Measurements from ENCODE around the gene RTL10.
"Not testable (repeated sequence)": the region's sequence is repeated elsewhere in the genome, so short reads cannot be mapped to it uniquely, and the experiment has no call there.

Gene RTL10

DNA sequence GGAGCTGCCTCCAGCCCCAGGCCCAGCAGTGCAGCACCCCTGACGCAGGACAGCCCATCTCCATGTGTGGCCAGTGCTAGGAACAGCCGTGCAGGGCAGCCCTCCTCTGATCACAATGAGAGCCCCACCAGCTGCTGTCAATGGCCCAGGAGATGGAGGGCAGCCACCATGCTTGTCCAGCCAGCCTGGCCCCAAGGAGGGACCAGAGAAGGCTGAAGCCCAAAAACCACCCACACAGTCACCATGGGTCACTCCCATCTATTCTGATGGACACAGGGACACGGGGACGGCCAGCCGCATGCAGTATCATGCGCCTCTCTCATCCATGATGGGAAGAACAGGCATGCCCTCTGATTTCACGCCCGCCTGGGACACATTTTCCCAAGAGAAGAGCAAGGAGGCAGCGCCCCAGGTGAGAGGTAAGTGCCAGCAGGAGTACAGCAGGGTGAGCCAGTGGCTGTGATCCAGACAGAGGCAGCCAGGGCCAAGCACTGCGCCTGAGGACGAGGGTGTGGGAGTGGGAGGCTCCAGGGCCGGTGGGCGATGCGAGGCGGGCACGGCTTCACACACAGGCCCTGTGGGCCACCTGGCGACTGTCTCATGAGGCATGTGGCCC lies 33.6 kb upstream of the RTL10 start:
- no peak for FAIRE-seq

DNA sequence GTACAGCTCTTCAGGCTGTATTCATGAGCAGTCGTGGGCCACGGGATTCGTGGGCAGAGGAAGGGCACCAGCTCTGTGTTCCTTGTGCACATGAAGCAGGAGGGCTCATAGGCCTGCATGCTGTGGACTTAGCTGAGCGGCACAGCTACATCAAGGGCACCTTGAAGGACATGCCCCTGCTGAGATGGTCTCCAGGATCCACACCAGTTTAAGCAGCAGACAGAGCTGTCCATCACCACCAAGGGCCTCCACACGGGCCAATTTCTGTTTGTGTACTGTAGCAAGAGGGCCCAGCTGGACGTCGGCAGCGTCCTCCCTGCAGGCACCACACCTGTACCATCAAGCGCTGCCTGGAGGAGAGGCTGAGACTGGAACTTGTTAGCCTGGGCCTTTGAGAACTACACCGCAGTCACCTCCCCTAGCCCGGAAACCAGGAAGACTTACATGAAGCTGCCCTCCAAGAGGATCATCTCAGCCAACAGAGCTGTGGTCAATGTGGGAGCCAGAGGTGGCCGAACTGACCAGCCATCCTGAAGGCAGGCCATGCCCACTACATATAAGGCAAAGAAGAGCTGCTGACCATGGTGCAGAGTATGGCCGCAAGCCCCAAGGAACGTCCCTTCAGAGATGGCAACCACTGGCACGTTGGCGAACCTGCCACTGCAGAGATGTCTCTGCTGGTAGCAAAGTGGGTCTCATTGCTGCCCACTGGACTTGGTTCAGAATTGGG lies 32.7 kb upstream of the RTL10 start:
- no peak for FAIRE-seq

DNA sequence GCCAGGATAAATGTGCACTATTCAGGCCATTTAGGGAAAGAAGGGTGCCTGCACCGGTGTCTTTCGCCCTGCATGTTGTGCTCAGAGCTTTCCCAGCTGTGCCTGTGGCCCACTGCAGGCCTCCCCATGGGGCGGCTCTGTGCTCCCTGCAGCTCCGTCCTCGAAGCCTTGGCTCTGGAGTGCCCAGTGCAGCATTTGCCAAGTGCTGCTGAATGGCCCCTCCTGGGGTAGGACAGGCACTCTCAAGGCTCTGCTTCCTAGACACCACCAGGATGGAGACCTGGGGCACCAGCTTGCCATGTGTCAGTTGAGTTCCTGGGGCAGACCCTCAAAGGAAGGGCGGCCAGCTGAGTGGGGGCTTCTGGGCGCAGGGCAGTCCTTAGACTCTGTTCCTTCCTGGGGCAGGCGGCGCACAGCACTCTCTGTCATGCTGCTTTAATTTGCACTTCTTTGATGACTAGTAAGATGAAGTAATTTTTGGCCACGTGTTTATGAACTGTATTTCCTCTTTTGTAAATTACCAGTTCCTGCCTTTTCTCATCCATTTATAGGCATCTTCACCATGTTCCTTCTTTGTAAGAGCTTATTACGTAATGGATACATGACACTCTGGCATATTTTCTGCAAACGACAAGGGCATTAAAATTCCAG lies 32.1 kb upstream of the RTL10 start:
- no peak for FAIRE-seq

DNA sequence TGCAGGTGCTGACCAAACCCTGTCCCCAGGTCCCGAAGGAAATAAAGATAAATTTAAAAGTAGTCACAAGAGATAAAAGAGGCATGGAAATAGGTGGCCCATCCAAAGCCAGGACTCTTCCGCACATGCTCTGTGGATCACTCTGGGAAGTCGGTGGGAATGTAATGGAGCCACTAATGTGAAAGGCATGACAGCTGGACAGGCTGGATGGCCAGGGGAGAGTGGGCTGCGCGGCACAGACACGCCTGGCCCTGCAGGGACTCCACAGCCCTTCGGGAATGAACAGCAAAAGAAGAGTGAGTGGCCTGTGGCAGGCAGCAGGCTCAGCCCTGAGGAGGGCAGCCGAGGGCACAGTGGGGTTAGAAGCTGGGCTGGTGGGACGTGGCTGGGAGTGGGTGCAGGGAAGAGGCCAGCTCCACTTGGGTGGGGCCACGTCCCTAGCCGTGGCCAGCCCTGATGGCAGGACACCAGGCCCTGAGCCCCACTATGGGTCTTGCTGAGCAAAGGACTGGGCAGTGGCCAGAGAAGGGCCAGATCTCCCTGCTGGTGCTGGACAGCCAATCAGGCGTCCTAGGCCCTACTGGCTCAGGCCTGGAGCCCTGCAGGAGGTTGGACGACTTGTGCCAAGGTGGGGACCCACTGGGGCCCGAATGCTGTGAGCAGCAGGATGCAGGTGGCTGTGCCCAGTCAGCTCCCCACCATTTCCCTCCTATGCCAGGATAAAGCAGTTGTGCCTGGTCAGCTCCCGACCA lies 31.3 kb upstream of the RTL10 start:
- no peak for FAIRE-seq

DNA sequence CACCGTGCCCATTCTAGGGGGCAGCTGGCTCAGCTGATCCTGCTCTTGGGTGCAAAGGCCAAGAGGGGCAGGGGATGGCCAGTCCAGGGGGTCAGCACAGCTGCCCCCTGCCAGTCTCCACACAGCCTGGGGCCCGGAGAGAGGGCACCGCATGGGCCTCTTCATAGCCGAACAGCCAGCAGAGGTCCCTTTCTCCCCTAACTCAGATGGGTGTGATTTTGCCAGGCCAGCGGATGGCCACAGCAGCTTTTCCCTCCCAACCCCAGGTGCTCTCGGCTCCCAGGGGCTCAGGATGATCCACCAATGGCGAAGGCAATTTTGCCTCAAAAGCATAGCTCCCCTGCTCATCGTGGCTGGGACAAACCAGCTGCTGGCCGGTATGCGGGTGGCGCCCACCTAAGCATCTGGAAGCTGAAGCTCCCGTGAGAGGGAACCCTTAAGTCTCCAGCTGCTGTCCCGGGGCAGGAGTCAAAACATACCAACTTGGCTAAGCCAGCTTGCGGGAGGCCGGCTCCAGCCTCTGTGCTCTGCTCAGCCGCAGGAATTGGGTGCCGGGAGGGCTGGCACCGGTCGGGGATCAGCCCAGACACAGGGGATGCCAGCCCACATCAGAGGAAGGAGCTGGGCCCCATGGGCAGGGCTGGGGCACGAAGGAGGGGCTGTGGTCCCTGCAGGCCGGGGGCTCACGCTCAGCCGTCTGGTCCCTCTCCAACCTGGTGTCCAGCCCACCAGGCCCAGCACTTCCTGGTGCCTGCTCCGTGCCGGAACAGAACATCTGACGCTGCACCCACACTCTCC lies 30.5 kb upstream of the RTL10 start:
- no peak for FAIRE-seq

DNA sequence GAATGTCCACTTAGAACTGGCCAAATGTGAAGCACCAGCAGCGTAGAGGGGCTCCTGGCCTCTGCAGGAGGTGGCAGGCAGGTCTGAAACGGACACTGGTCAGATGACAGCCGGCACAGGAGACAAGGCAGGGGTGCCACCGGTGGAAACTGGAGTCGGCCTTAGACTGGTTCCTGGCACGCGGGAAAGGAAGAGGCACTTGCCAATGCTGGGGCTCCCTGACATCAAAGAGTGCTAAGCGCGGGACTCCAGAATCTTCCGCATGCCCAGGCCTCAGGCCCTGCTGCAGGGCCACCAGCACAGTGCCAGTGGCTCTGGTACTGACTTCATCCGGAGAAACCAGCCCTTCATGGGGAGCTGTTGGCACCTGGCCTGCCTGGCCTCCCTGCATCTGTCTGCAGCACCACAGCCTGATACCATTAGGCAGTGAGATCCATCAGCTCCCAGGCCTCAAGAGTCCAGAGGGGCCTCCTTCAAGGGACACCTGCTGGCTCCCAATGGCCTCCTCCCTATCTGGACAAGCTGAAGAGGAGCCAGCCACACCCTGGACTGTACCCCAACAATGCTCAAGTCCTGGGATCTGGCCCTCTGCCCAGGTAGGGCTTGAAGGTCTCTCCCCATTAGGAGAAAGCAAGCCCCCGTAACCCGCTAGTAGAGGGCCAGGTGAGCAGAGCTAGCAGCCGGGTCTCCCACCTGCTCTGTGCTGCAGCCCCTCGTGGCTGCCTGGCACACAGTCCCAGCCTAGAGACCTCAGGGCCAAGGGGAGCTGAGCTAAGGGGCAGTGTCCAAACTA lies 29.7 kb upstream of the RTL10 start:
- FAIRE-seq, result no peak

DNA sequence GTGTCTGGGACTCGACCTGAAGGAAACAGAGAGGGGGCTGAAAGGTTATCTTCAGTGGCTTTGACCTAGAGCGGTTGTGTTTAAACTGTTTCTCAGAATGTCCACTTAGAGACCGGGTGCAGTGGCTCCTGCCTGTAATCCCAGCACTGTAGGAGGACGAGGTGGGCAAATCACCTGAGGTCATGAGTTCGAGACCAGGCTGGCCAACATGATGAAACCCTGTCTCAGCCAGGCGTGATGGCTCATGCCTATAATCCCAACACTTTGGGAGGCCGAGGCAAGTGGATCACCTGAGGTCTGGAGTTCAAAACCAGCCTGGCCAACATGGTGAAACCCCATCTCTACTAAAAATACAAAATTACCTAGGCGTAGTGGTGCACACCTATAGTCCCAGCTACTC lies 28.8 kb upstream of the RTL10 start:
- FAIRE-seq, result not testable (repeated sequence)

DNA sequence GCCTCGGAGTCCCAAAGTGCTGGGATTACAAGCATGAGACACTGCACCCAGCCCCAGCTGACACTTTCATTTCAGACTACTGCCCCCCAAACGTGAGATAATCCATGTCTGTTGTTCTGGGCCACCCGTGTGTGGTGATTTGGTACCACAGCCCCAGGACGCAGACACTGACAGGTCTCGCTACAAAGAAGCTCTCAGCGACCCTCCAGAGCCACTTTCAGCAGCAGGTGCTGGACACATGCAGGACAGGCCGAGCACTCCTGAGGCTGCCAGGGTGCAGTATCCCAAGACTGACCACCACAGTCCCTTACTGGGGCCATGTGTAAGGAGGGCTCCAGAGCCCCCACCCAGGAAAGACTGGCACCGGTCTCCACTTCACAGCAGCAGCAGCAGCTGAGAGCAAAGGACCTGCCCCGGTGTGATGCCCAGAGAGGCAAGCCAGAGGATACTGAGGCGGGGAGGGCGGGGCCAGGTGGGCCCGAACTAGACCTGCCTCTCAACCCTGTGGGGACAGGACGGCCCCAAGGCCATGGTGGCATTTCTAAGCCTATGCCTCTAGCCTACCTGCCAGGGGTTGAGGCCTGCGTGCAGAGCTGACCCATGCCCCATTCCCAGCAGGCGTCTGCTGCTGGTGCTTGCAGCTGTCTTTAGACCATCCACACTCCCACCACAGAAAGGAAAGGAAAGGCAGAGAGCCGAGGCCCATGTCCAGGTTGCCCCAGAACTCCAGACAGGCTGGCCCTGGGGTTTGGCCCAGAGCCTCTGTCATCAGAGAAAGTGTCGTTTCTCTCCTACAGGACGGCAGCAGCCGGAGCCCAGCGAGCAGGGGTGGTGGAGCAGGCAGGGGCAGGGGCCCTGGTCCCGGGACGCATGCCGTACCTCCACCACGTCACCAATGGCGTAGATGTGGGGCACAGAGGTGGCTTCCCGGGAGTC lies 28.0 kb upstream of the RTL10 start:
- FAIRE-seq, result no peak

DNA sequence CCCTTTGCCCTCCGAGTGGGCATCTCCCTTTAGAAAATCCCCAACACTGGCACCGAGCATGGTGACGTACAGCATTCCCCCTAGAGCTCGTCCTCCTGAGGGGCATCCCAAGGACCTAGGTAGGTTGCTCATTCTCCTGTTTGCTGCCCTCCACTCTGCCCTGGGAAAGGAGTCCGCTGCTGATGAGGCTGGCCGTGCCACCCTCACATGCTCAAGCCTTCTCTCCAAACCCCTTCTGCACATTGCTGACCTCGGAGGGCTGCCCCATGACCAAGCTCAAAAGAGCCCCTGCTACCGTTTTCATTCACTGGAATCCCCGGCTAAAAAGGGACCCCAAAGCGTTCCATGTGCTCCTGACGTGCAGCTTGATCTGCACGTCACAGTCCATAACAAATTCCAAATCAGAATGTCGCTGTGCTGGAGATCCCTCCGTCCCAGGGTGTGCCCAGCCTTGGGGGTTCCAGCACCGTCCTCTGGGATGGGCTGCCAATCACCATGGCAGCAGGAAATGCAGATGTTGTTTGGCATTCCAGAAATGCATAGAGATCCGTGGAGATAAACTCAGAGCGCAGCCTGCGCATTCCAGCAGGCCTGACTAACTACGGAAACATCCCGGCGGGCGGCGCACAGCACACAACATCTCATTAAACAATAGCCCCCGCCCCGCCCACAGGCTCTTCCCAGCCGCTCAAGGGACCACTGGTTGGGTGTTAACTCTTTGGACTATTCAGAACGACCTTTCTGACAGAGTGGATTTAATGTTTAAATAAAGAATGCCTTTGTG lies 26.3 kb upstream of the RTL10 start:
- no peak for FAIRE-seq

DNA sequence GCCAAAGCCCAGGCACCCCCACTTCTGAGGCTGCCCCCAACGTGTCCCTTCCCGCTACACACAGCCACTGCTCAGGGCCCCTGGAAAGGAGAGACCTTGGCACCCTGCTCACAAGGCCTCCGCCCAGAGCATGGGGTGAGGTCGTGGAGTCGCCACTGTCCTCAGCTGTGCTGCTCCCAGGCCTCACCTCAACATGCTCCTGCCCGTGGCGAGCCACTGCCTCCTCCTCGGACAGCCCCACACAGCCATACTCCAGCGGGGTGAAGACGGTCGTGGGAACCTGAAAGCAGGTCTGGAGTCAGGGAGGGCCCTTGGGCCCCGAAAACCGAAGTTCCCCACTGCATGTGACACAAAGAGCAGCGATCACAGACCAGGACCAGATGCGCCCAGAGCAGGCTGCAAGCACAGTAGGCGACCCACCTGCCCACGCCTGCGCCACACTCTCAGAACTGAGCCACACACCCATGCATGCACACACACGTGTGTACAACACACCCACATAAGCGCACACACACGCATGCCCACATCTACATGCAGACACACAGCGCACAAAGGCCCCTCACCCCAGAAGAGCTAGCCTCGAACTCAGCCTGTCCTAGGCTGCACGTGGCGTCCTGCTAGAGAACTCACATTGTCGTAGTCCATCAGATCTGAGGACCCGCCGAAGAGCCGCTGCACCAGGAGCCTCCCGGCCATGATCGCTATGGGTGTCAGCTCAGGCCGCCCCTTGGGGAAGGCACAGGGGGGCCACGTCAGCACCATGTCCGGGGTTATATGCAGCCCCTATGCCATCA lies 25.5 kb upstream of the RTL10 start:
- no peak for FAIRE-seq

DNA sequence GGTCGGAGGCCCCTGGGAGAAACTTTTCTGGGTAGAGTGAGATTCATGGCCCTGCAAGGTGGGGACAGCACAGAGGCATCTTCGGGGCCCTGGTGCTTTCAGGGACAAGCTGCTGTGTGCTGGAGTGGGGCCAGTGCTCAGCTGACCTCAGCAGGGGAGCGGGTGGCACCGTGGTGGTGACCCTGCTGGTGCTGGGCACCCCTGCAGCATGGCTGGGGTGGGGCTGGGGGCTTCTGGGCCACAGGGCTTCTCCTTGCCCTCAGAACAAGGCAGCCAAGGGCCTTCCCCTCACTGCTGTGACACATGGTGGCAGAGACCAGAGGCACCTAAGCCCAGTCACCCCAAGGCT lies 24.9 kb upstream of the RTL10 start:
- FAIRE-seq, result no peak

DNA sequence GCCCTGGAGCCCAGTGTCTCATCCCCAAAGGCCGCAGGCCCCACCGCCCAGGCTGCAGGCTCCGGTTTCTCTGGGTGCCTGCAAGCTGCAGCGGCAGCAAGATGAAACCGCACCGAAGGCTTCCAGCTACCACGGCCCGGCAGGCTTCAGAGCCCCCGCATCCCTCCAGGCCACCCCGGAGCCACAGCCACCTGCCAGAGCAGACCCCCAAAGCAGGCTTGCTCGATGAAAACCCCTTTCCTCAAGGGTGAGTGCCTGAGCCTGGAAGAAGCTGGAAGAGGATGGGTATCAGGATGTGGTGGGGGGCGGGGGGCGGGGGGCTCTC lies 24.5 kb upstream of the RTL10 start:
- FAIRE-seq, result no peak

DNA sequence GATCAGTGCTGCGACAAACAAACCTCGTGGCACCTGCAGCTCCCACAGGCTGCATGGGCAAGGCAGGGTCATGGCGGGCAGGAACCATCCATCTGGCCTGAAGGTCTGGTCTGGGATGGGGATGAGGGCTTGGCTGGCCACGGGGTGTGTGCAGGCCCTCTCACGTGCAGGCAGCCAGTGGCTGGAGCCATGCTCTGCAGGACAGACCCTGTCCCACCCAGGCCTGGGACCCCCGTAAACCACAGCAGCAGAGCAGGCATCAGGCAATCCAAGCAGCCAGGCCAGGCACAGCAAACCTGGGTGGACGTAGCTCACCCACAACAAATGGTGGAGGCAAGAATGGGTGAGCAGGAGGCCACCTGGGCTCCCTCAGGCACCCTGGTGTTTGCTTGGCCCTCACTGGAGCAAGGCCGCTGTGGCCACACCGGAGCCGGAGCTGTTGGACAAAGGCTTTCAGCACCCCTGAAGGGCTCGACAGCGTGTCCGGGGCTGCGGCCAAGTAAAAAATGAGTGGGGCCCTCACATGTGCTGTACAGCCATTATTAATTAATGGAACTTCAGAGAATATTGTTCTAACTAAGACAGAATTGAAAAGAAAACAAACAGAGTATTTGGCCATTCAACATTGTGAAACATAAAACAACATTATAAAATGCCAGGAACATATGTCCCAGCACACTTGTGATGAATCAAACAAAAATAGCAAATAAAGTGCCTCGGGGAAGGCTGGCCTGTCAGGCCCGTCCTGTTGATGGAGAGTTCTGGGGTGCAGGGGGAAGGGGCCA lies 24.0 kb upstream of the RTL10 start:
- no peak for FAIRE-seq

DNA sequence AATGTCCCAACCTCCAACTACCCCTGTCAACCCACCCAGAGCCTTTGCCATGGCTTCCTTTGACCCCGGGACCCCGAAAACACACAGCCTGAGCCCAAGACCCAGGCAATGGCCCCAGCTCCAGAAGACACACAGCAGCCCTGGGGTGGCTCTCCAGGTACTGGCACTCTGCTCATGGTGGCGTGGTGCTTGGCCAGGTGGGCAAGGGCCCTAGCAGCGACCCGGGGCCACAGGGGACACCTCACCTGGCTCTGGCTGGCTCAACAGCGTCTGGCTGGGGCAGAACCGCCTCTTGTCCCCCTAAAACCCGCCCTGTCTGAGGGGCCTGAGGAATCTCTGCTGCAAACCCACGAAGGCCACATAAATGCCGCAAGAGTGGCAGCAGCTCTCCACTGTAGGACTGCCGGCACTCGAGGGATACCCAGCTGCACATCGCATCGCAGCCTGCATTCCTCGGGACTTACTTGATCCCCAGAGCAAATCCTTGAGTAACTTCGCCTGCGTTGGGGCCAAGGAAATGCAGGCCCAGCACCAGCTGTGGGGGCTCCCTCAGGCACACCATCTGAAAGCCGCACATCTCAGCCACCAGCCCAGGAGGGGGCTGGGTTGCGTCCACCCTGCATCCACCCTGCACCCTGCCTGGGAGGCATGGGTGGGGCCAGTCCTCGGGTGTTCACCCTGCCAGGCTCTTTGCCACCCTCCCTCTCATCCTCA lies 23.1 kb upstream of the RTL10 start:
- FAIRE-seq, result no peak

DNA sequence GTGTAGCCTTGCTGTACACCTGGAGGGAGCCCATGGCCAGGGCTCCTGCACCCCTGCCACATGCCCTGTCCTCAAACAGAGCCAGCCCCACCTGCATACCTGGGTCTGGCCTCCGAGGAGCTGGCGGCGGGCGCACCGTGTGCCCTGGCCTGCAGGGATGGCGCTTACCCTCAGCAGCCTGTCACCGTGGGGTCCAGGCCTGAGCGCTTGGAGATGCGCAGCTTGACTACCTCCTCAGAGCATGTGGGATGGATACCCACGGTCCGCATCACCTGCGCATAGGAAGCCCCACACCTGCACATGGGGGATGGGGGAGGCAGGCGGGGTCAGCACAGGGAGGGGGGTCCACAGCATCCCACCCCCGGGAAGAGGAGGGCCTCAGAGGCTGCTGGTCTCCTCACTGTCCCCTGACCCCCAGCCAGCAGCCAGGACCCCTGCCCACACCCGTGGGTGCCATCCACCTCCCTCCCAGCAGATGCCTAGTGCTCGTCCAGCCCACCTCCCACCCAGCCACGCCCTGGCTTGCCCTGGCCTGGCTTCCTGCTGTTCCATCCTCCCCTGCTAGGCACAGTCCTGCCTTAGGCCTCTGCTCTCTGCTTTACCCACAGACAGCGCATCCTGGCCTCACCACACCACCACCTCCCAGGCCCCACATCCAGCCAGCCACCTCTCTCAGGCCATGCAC lies 22.4 kb upstream of the RTL10 start:
- FAIRE-seq, result no peak

DNA sequence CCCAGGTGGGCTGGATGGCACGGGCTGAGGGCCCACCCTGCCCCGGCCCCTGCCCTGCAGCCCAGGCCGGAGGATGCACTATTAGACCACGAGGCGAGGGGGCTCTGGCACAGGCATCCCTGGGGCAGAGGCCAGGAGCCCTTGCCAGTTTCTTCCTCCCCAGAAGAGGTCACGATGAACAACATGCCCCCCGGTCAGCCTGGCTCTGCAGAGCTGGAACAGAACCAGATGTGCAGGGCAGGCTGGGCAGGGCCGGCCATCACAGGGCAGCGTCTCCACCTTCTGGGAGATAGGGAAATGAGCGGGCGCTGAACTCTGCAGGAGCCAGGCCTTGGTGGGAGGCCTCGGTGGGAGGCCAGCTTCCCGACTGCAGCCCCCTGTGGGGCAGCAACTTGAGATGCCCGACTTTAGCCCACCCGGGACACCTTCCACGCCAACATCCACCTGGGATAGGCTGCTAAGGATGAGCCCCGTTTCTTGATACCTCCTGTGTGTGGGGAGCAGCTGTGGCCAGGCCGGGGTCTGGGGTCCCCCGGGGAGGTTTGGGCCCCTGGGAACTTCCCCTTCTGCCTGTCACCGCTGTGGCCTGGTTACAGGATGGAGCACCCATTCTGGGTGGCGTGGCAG lies 21.8 kb upstream of the RTL10 start:
- no peak for FAIRE-seq
